PC-9 (cell line): ENCODE data around the gene TCIRG1.

Experiments
- CTCF ChIP-seq: fragments of 200-600 bp; sonication (generic); conservative IDR thresholded peaks from 2 replicates; pipeline ENCODE4 v1.6.1; 2017; ENCODE audit warnings: mixed run types, antibody characterized with exemption, mild to moderate bottlenecking, moderate library complexity
- EZH2 ChIP-seq: fragments of 200-600 bp; sonication (generic); IDR thresholded peaks from 2 replicates; pipeline ENCODE4 v1.8.0; 2017; ENCODE audit warnings: antibody characterized with exemption, low read depth

- TF ChIP-seq CTCF = no peak
- TF ChIP-seq EZH2 = no peak
Measured at GRCh38 chr11:68080860-68081259, 42.0 kb downstream of the TCIRG1 start.
